GM18519 (cell line): ENCODE data around the gene FCHSD2.
"Not testable (repeated sequence)": the region's sequence is repeated elsewhere in the genome, so short reads cannot be mapped to it uniquely, and the experiment has no call there.

Experiments used
- ATAC-seq: cut with Tn5 transposase; IDR thresholded peaks from one replicate; pipeline ENCODE4 v1.9.1; 2021; ENCODE audit warnings: mild to moderate bottlenecking, moderate library complexity; ENCODE audit not compliant: unreplicated experiment, low FRiP score

FCHSD2 gene

GRCh38 chr11:72899238-72899637 is 242.9 kb downstream of the FCHSD2 start:
- ATAC-seq = no peak

- ATAC-seq = no peak
Observed at GRCh38 chr11:72897506-72897905, 244.6 kb downstream of the FCHSD2 start.

- no peak for ATAC-seq
Observed at GRCh38 chr11:72896431-72896830, 245.7 kb downstream of the FCHSD2 start.

- no peak for ATAC-seq
Observed at GRCh38 chr11:72890881-72891280, 251.2 kb downstream of the FCHSD2 start.

DNA sequence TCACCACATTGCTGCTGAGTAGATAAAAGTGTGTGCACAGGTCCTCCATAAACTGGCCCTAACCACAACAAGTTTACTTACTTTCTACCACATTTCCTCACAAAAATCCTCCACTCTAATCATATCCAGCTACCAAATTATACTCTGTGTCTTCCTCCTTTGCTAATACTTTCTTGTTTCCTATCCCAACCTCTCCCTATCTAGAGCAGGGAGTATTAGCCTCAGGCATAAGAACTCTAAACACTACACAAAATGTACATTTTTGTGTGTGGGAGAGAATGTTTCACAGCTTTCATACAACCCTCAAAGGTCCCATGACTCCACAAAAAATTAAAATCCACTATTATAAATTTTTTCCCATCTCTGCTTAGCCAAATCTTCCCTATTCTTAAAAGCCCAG is 255.5 kb downstream of the FCHSD2 start:
- no peak for ATAC-seq

DNA sequence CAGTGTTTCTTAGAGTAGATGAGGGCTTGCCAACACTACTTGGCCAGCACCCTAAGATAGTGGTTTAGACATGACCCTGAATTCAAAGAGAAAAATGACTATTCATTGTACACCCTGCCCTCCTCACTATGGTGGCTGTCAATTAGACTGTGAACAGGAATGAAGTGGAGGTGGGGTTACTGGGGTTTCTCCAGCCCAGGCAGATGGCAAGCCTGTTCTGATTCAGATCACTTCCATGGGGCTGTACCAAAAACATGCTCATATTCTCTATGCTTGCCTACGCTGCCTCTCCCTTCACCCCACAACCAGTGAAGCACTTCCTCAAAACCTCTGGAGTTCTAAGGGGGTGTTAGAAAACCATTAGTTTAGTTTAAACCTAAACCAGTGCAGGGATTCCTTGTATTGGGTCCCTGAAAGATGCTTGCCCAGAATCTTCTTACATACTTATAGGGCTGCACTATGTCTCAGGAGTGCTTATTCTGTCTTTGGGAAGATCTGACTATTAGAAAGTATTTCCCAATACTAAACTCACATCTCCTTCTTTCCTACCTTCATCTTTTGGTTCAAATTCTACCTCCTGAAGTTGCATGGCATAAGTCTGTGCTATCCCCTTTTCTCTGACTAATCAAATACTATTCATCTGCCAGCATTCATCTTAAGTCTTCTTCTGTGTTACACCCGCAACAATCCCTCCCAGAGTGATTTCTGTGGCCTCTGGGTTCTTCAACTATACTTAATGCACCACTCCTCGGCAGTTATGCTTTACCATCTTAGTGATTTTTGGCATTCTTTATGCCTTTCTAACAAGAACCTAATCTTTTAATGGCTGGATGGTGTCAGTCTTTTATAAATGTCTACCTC is 256.1 kb downstream of the FCHSD2 start:
- ATAC-seq = no peak

DNA sequence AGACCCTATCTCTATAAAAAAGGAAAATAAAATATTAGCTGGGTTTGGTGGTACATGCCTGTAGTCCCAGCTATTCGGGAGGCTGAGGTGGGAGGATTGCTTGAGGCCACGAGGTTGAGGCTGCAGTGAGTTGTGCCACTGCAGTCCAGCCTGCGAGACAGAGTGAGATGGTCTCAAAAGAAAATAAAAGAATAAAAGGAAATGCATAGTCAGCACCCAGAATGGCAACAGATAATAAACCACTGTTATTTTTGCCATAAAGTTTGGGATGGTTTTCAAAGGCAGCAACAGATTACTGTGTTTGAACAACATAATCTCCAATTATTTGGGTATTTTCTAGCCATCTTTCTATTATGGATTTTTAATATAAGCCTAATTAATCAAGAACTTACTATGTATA is 266.0 kb downstream of the FCHSD2 start:
- ATAC-seq = no peak

DNA sequence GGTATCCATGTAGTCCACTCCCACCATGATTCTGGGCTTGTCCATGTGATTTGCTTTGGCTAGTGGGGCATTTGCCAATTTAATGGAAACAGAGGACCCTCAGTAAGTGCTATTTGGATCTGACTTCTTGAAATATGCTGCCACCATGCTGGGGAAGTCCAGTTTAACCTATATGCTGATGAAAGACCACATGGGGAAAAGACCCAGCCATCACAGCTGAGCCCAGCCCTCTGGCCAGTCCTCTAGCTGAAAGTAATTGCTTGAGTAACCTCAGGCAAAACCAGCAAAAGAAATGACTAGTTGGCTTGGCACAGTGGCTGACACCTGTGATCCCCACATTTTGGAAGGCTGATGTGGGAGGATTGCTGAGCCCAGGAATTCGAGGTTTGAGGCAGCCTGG is 266.4 kb downstream of the FCHSD2 start:
- no peak for ATAC-seq

DNA sequence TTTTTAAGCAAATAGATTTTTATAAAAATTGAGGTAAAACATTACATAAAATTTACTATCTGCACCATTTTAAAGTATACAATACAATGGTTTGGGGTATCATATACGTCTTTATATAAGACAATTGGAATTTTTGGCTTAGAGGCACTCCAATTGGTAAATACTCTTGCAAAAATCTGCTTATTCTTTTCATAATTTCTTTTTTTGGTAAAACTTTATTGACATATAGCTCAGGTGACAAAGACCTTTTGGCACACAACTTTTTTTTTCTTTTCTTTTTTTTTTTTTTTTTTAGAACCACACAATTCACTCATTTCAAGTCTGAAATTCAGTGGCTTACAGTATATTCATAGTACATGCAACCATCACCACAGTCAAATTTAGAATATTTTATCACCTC is 270.1 kb downstream of the FCHSD2 start:
- ATAC-seq = no peak

DNA sequence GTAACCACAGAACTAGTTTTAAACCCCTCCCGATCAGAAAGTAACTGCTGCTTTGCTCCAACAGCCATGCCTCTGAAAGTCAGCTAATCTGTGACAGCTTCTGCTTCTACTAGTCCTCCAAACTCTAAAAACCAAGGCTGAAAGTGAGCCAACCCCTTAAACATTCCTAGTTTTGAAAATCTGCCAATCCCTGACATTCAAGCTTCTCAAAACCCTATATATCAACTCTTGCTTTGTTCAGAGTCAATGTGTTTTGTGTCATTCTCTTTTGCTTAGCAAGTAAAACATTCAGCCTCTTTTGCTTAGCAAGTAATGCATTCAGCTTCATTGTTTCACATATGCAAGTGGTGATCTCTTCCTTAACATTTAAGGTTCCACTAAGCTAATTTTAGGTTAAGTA is 271.0 kb downstream of the FCHSD2 start:
- no peak for ATAC-seq

DNA sequence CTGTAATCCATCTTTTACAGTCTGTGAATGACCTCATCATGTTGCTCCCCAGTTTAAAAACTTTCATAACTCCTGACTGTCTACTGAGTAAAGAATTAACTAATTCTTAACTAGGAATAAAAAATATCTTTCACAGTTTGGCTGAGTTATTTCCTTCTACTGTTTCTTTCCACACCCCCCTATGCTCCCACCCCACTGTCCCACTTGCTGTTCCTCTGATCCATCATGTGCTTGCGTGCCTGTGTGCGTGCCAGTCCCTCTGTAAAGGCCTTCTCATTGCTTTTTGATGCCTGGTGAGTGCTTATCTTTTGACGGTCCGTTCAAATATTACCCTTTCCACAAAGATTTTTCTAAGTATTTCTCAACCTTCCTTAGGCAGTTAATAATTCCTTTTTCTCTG is 272.3 kb downstream of the FCHSD2 start:
- no peak for ATAC-seq

- ATAC-seq = no peak
Observed at GRCh38 chr11:72867970-72868369, 274.1 kb downstream of the FCHSD2 start.

GRCh38 chr11:72864702-72865655 is 277.1 kb downstream of the FCHSD2 start:
- ATAC-seq = no peak

DNA sequence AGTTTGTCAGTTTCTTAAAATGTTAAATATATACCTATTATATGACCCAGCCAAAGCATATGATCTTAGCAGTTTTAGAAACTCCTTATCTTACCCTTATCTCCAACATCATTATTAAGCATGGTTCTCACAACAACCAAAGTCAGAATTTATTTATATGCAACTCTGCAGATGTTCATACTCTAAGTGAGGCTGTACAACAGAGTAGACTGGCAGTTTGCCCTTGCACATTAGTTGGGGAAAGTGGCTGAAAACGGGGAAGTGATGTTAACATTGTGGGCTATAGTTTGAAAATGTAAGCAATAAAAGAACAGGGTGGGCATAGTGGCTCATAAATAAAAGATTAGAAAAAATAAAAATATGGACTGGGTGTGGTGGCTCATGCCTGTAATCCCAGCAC is 278.2 kb downstream of the FCHSD2 start:
- ATAC-seq = no peak

- ATAC-seq = no peak
Observed at GRCh38 chr11:72863091-72863490, 279.0 kb downstream of the FCHSD2 start.

DNA sequence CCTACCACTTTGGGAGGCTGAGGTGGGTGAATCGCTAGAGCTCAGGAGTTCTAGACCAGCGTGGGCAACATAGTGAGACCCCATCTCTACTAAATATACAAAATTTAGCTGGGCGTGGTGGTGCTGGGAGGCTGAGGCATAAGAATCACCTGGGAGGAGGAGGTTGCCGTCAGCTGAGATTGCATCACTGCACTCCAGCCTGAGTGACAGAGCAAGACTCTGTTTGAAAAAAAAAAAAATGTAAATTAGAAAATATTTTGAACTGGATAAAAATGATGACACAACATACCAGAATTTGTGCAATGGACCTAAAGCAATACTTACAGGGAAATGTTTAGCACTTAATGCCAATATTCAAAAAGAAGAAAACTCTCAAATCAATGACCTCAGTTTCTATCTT is 281.5 kb downstream of the FCHSD2 start:
- no peak for ATAC-seq

GRCh38 chr11:72860010-72860409 is 282.1 kb downstream of the FCHSD2 start:
- no peak for ATAC-seq

DNA sequence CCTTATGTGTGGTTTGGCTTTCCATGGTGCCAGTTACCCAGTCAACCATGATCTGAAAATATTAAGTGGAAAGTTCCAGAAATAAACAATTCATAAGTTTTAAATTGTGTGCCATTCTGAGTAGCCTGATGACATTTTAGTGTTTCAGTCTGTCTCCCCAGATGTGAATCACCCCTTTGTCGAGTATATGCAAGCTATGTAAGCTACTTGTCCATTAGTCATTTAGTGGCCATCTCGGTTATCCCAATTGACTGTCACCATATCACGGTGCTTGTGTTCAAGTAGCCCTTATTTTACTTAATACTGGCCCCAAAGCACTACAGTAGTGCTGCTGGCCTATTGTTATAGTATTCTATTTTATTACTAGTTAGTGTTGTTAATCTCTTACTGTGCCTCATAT is 283.0 kb downstream of the FCHSD2 start:
- no peak for ATAC-seq

DNA sequence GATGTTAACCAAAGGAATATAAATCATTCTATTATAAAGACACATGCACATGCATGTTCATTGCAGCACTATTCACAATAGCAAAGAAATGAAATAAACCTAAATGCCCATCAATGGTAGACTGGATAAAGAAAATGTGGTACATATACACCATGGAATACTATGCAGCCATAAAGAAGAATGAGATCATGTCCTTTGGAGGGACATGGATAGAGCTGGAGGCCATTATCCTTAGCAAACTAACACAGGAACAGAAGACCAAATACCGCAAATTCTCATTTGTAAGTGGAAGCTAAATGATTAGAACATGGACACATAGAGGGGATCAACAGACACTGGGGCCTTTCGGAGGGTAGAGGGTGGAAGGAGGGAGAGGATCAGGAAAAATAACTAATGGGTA is 283.9 kb downstream of the FCHSD2 start:
- ATAC-seq = not testable (repeated sequence)

GRCh38 chr11:72856551-72857345 is 285.4 kb downstream of the FCHSD2 start:
- ATAC-seq = no peak

DNA sequence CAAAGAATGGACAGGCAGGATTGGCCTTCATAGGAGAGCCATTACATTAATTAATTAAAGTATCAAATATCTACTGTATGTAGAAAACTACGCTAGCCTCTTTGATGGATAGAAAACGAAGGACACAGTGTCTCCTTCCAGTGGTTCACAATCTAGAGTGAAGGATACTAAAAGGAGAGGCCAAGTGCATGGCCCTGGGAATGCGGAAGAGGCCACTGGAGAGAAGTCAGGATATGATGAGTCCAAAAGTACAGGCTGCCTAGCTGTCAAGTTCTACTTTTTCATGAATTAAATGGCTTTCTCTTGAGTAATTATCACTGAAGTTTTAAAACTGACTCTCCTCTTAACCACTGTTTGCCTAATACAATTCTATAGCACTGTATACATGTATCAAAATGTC is 286.1 kb downstream of the FCHSD2 start:
- ATAC-seq = no peak
